GM12875 (cell line): ENCODE data around the gene PPM1M.

ENCODE experiments used
- H3K4me3 ChIP-seq: one replicate; pipeline ENCODE4 v1.5.1; 2011; ENCODE audit warnings: low read depth, low read length, control low read depth
- TF ChIP-seq, protein P1 (sequence below): IDR thresholded peaks from 2 replicates; pipeline ENCODE4 v1.5.1; 2011; ENCODE audit warnings: low read depth, mild to moderate bottlenecking, control low read depth, inconsistent platforms, low read length, moderate library complexity, borderline replicate concordance; ENCODE audit not compliant: insufficient read depth

The PPM1M gene

DNA sequence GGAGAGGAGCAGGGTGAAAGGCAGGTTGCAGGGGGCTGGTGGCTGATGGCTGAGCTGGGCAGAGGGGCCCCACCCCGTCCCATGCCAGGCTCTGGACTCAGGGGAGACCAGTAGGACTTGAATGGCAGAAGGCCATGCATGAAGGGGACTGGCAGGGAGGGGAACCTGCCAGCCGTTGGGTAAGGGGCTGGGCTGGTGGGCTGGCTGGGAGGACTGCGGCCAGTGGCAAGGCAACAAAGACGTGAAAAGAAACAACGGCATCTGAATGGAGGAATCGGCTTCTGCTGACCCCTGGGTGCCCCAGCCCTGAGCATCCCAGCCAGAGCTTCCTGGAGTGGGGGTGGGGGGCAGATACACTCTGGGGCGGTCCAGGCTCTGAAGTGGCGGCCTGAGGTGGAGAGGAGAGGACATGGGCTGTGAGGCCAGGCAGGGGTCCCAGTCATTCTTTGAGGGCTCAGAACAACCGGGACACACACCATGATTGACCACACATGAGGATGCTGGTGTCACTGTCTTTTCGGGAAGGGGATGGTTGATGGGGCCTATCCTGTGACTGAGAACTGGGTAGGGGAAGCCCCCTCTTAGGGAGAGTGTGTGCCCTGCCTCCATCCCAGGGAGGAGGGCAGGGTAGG, 53.8 kb downstream of the PPM1M start:
- H3K4me3 ChIP-seq, result no peak overlapping the region
- TF ChIP-seq, protein P1, sequence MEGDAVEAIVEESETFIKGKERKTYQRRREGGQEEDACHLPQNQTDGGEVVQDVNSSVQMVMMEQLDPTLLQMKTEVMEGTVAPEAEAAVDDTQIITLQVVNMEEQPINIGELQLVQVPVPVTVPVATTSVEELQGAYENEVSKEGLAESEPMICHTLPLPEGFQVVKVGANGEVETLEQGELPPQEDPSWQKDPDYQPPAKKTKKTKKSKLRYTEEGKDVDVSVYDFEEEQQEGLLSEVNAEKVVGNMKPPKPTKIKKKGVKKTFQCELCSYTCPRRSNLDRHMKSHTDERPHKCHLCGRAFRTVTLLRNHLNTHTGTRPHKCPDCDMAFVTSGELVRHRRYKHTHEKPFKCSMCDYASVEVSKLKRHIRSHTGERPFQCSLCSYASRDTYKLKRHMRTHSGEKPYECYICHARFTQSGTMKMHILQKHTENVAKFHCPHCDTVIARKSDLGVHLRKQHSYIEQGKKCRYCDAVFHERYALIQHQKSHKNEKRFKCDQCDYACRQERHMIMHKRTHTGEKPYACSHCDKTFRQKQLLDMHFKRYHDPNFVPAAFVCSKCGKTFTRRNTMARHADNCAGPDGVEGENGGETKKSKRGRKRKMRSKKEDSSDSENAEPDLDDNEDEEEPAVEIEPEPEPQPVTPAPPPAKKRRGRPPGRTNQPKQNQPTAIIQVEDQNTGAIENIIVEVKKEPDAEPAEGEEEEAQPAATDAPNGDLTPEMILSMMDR, result no peak
